WTC11 (cell line): ENCODE data around the gene HLA-DPA1. TPM values are rescaled to one million over a fixed set of nuclear protein-coding genes. Genes with fewer than 3 reads are reported as not detected.

Source experiments
- ATAC-seq: fragments of 200-7000 bp; cut with Tn5 transposase; 2 replicates; pipeline ENCODE4 v1.10.0; 2021; ENCODE audit warnings: mild to moderate bottlenecking, moderate library complexity
- CTCF ChIA-PET: fragments of 300-600 bp; sonication (Branson Sonifier 250); formaldehyde crosslinking; loops from one replicate; lab custom pipeline; 2021; ENCODE audit warnings: antibody characterized with exemption; lab: Charles Lee
- POLR2A ChIA-PET: fragments of 350-600 bp; sonication (Branson Sonifier 250); formaldehyde crosslinking; loops from one replicate; lab custom pipeline; 2021; ENCODE audit warnings: antibody characterized with exemption; lab: Charles Lee
- DNase-seq: peaks from one replicate; pipeline ENCODE4 v3.0.0; 2021; ENCODE audit warnings: low spot score
- H3K27ac Mint-ChIP-seq: 2 replicates; pipeline ENCODE4 v1.8.0; 2021; ENCODE audit warnings: mixed read lengths
- H3K27me3 Mint-ChIP-seq: 2 replicates; pipeline ENCODE4 v1.8.0; 2021; ENCODE audit warnings: low read depth, mild to moderate bottlenecking, moderate library complexity, mixed read lengths
- H3K36me3 Mint-ChIP-seq: 2 replicates; pipeline ENCODE4 v1.8.0; 2021; ENCODE audit warnings: mixed read lengths
- H3K4me1 Mint-ChIP-seq: 2 replicates; pipeline ENCODE4 v1.8.0; 2022; ENCODE audit warnings: mixed read lengths
- H3K4me3 Mint-ChIP-seq: 2 replicates; pipeline ENCODE4 v1.8.0; 2021; ENCODE audit warnings: mild to moderate bottlenecking, moderate library complexity, mixed read lengths
- H3K9me3 Mint-ChIP-seq: 2 replicates; pipeline ENCODE4 v1.8.0; 2021; ENCODE audit warnings: mixed read lengths
- CBFB ChIP-seq: sonication (generic); formaldehyde crosslinking; IDR thresholded peaks from 2 replicates; pipeline ENCODE4 v1.8.1; 2022; ENCODE audit warnings: mild to moderate bottlenecking, low read depth, missing genetic modification reagents
- ESRRA ChIP-seq: sonication (generic); formaldehyde crosslinking; IDR thresholded peaks from 2 replicates; pipeline ENCODE4 v1.8.1; 2022; ENCODE audit warnings: mild to moderate bottlenecking, missing genetic modification reagents, borderline replicate concordance
- FOXJ3 ChIP-seq: sonication (generic); formaldehyde crosslinking; IDR thresholded peaks from 2 replicates; pipeline ENCODE4 v1.9.0; 2021; ENCODE audit warnings: missing genetic modification reagents, mild to moderate bottlenecking, borderline replicate concordance
- FOXP1 ChIP-seq: sonication (generic); formaldehyde crosslinking; IDR thresholded peaks from 2 replicates; pipeline ENCODE4 v1.8.0; 2022; ENCODE audit warnings: missing genetic modification reagents, mild to moderate bottlenecking, moderate library complexity, borderline replicate concordance
- GTF2I ChIP-seq: fragments of 250-450 bp; sonication (Bioruptor Pico); conservative IDR thresholded peaks from 2 replicates; pipeline ENCODE4 v1.4.0; 2021; ENCODE audit warnings: mild to moderate bottlenecking
- HMGA2 ChIP-seq: fragments of 250-450 bp; sonication (Bioruptor Pico); IDR thresholded peaks from 2 replicates; pipeline ENCODE4 v1.4.0; 2021; ENCODE audit warnings: mild to moderate bottlenecking, moderate library complexity
- IRF2 ChIP-seq: sonication (generic); formaldehyde crosslinking; IDR thresholded peaks from 2 replicates; pipeline ENCODE4 v1.8.0; 2022; ENCODE audit warnings: low read depth, missing genetic modification reagents, borderline replicate concordance
- JAZF1 ChIP-seq: fragments of 250-450 bp; sonication (Bioruptor Pico); IDR thresholded peaks from 2 replicates; pipeline ENCODE4 v1.9.0; 2021; ENCODE audit warnings: moderate library complexity, mild to moderate bottlenecking, inconsistent platforms
- KAT7 ChIP-seq: sonication (generic); formaldehyde crosslinking; IDR thresholded peaks from 2 replicates; pipeline ENCODE4 v1.8.1; 2023; ENCODE audit warnings: missing genetic modification reagents, mild to moderate bottlenecking, borderline replicate concordance
- MXD4 ChIP-seq: fragments of 250-450 bp; sonication (Bioruptor Pico); IDR thresholded peaks from 2 replicates; pipeline ENCODE4 v1.8.0; 2021; ENCODE audit warnings: mild to moderate bottlenecking, moderate library complexity, borderline replicate concordance
- NFE2L1 ChIP-seq: sonication (generic); formaldehyde crosslinking; IDR thresholded peaks from 2 replicates; pipeline ENCODE4 v1.8.1; 2023; ENCODE audit warnings: missing genetic modification reagents
- NR2C2 ChIP-seq: sonication (generic); formaldehyde crosslinking; IDR thresholded peaks from 2 replicates; pipeline ENCODE4 v1.8.0; 2022; ENCODE audit warnings: mild to moderate bottlenecking, missing genetic modification reagents
- PRRX2 ChIP-seq: fragments of 250-450 bp; sonication (Bioruptor Pico); IDR thresholded peaks from 2 replicates; pipeline ENCODE4 v1.8.0; 2021; ENCODE audit warnings: mild to moderate bottlenecking
- RORB ChIP-seq: fragments of 250-450 bp; sonication (Bioruptor Pico); IDR thresholded peaks from 2 replicates; pipeline ENCODE4 v1.9.0; 2021; ENCODE audit warnings: mild to moderate bottlenecking
- SMAD3 ChIP-seq: sonication (generic); formaldehyde crosslinking; IDR thresholded peaks from 2 replicates; pipeline ENCODE4 v1.8.0; 2022; ENCODE audit warnings: missing genetic modification reagents, mild to moderate bottlenecking, borderline replicate concordance
- TCF7 ChIP-seq: sonication (generic); formaldehyde crosslinking; IDR thresholded peaks from 2 replicates; pipeline ENCODE4 v1.8.0; 2022; ENCODE audit warnings: mild to moderate bottlenecking, low read depth, missing genetic modification reagents, moderate library complexity
- ZNF138 ChIP-seq: sonication (generic); formaldehyde crosslinking; conservative IDR thresholded peaks from 2 replicates; pipeline ENCODE4 v1.8.1; 2022; ENCODE audit warnings: mild to moderate bottlenecking, moderate library complexity, missing genetic modification reagents
- ZNF232 ChIP-seq: sonication (generic); formaldehyde crosslinking; IDR thresholded peaks from 2 replicates; pipeline ENCODE4 v1.8.0; 2022; ENCODE audit warnings: mild to moderate bottlenecking, missing genetic modification reagents
- ZNF416 ChIP-seq: fragments of 250-450 bp; sonication (Bioruptor Pico); IDR thresholded peaks from 2 replicates; pipeline ENCODE4 v1.9.0; 2021; ENCODE audit warnings: mild to moderate bottlenecking, inconsistent platforms
- total RNA-seq: library from RNA; stranded (reverse); gene quantifications from 3 replicates; pipeline ENCODE4 v1.2.3, GENCODE V29; 2021
- TF ChIP-seq, protein P1 (sequence below): fragments of 250-450 bp; sonication (Bioruptor Pico); conservative IDR thresholded peaks from 2 replicates; pipeline ENCODE4 v1.9.0; 2021; ENCODE audit warnings: mild to moderate bottlenecking
- TF ChIP-seq, protein P2 (sequence below): fragments of 250-450 bp; sonication (Bioruptor Pico); IDR thresholded peaks from 2 replicates; pipeline ENCODE4 v1.9.0; 2021; ENCODE audit warnings: mild to moderate bottlenecking
- TF ChIP-seq, protein P3 (sequence below): fragments of 250-450 bp; sonication (Bioruptor Pico); IDR thresholded peaks from 2 replicates; pipeline ENCODE4 v1.9.0; 2021; ENCODE audit warnings: mild to moderate bottlenecking
- TF ChIP-seq, protein P4 (sequence below): sonication (generic); formaldehyde crosslinking; IDR thresholded peaks from 2 replicates; pipeline ENCODE4 v1.8.1; 2023; ENCODE audit warnings: mild to moderate bottlenecking, missing genetic modification reagents, moderate library complexity
- TF ChIP-seq, protein P5 (sequence below): sonication (generic); formaldehyde crosslinking; IDR thresholded peaks from 2 replicates; pipeline ENCODE4 v1.8.1; 2022; ENCODE audit warnings: low read depth, mild to moderate bottlenecking, moderate library complexity, missing genetic modification reagents, borderline replicate concordance
- TF ChIP-seq, protein P6 (sequence below): fragments of 250-450 bp; sonication (Bioruptor Pico); IDR thresholded peaks from 2 replicates; pipeline ENCODE4 v2.1.2; 2022; ENCODE audit warnings: mild to moderate bottlenecking, moderate library complexity

Gene HLA-DPA1
- total RNA-seq, 1 experiment from 2014 or later = 4.9 TPM

DNA sequence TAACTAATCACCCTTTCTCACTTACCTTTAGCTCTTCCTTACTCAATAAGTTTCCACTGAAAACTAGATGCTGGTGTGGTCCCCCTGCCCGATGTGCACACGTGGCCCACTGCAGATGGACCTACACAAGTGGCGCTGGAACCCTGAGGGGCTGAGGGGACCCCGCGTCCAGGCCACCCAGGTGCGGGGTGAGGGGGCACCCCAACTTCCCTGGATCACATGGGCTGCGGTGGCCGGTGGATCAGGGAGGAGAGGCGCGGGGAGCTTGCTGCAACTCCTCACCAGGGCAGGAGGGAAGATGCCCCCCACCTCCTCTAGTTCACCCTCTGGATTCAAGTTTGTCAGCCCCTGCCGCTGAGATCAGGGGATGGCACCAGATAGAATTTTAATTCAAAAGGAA, 51.5 kb downstream of the HLA-DPA1 start:
- ChIA-PET CTCF (no interaction called here), POLR2A (no interaction called here)
- Mint-ChIP-seq H3K4me3 (no peak overlapping the region), H3K4me1 (peaks cover 18% of the 10 kb centered on the region), H3K27ac (no peak overlapping the region), H3K36me3 (no peaks in the 10 kb centered on the region), H3K27me3 (no peaks in the 10 kb centered on the region; the same call in 1 of the 2 replicates), H3K9me3 (no peaks in the 10 kb centered on the region)
- TF ChIP-seq SMAD3 (CRISPR knock-in tag) = no peak
- TF ChIP-seq MXD4 = no peak
- TF ChIP-seq ESRRA (CRISPR knock-in tag) = no peak
- no peak for TF ChIP-seq FOXP1
- no peak for TF ChIP-seq ZNF232 (CRISPR knock-in tag)
- TF ChIP-seq, protein P1, sequence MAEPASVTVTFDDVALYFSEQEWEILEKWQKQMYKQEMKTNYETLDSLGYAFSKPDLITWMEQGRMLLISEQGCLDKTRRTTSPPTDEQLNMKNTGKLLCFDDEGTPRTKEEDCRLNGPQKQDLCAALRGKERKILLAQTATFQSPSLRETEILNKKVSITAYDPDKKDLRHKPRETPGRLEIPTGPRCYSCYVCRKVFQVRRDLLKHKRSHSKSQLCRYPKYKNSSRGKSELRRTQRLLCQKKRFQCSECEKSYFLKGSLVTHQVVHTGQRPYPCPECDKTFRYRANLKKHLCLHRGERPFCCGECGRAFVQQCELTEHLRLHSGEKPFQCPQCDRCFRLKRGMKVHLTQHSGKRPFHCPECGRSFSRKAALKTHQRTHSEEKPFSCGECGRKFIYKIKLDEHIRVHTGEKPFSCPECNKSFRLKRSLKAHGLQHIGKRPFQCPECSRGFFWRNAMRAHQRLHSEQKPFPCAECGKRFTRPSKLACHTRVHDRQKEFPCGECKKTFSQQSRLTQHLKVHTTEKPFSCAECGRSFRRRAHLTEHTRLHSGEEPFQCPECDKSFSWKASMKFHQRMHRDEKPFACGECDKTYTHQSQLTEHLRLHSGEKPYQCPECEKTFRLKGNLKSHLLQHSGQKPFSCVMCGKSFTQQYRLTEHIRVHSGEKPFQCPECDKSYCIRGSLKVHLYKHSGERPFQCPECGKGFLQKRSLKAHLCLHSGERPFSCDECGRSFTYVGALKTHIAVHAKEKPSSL (CRISPR knock-in tag) = no peak
- TF ChIP-seq NFE2L1 (CRISPR knock-in tag) = no peak
- TF ChIP-seq, protein P2, sequence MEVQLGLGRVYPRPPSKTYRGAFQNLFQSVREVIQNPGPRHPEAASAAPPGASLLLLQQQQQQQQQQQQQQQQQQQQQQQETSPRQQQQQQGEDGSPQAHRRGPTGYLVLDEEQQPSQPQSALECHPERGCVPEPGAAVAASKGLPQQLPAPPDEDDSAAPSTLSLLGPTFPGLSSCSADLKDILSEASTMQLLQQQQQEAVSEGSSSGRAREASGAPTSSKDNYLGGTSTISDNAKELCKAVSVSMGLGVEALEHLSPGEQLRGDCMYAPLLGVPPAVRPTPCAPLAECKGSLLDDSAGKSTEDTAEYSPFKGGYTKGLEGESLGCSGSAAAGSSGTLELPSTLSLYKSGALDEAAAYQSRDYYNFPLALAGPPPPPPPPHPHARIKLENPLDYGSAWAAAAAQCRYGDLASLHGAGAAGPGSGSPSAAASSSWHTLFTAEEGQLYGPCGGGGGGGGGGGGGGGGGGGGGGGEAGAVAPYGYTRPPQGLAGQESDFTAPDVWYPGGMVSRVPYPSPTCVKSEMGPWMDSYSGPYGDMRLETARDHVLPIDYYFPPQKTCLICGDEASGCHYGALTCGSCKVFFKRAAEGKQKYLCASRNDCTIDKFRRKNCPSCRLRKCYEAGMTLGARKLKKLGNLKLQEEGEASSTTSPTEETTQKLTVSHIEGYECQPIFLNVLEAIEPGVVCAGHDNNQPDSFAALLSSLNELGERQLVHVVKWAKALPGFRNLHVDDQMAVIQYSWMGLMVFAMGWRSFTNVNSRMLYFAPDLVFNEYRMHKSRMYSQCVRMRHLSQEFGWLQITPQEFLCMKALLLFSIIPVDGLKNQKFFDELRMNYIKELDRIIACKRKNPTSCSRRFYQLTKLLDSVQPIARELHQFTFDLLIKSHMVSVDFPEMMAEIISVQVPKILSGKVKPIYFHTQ (CRISPR knock-in tag) = no peak
- TF ChIP-seq, protein P3, sequence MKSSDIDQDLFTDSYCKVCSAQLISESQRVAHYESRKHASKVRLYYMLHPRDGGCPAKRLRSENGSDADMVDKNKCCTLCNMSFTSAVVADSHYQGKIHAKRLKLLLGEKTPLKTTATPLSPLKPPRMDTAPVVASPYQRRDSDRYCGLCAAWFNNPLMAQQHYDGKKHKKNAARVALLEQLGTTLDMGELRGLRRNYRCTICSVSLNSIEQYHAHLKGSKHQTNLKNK (CRISPR knock-in tag) = no peak
- TF ChIP-seq, protein P4, sequence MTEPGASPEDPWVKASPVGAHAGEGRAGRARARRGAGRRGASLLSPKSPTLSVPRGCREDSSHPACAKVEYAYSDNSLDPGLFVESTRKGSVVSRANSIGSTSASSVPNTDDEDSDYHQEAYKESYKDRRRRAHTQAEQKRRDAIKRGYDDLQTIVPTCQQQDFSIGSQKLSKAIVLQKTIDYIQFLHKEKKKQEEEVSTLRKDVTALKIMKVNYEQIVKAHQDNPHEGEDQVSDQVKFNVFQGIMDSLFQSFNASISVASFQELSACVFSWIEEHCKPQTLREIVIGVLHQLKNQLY = no peak
- no peak for TF ChIP-seq GTF2I
- no peak for TF ChIP-seq TCF7
- TF ChIP-seq HMGA2 (CRISPR knock-in tag) = no peak
- TF ChIP-seq ZNF416 (CRISPR knock-in tag) = no peak
- ATAC-seq (no peak), DNase-seq (no peak)

DNA sequence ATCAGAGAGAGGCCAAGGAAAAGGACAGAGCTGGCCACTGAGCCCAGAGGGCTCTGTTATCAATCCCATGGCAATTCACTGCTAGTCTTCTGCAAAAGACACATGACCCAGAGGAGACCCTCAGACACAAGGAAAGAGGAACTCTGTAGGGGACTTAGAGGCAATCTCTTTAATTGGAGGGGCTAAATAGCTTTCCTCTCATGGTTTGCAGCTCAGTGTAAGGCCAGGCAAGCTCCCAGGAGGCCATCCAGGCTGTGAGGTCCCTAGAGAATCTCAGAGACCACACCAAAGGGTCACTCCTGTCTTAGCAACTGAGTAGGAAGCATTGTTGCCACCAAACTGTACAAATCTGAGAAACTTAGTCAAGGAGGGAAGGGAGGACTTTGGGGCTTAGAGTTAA, 54.1 kb downstream of the HLA-DPA1 start:
- Mint-ChIP-seq H3K4me1 (peaks cover 34% of the 10 kb centered on the region), H3K4me3 (no peak overlapping the region), H3K27me3 (no peaks in the 10 kb centered on the region; the same call in 1 of the 2 replicates), H3K36me3 (no peaks in the 10 kb centered on the region), H3K27ac (no peak overlapping the region), H3K9me3 (no peaks in the 10 kb centered on the region)
- ChIA-PET CTCF (interaction anchor here (0.6 to 2.3 kb wide), 7 partner anchors 10 to 181 kb away, joined by 3 to 13 read pairs (median 5); partner anchors contain the start of gene TAP2), POLR2A (interaction anchor here (0.5 kb wide), 1 partner anchor 27 kb away, joined by 6 read pairs; no protein-coding TSS in a partner anchor)
- DNase-seq (no peak), ATAC-seq (no peak)
- TF ChIP-seq FOXJ3 (CRISPR knock-in tag) = no peak
- TF ChIP-seq PRRX2 (CRISPR knock-in tag) = no peak
- TF ChIP-seq JAZF1 (CRISPR knock-in tag) = no peak
- TF ChIP-seq, protein P3 (CRISPR knock-in tag) = no peak
- no peak for TF ChIP-seq KAT7 (CRISPR knock-in tag)
- no peak for TF ChIP-seq ZNF138 (CRISPR knock-in tag)
- no peak for TF ChIP-seq NR2C2 (CRISPR knock-in tag)
- TF ChIP-seq, protein P5, sequence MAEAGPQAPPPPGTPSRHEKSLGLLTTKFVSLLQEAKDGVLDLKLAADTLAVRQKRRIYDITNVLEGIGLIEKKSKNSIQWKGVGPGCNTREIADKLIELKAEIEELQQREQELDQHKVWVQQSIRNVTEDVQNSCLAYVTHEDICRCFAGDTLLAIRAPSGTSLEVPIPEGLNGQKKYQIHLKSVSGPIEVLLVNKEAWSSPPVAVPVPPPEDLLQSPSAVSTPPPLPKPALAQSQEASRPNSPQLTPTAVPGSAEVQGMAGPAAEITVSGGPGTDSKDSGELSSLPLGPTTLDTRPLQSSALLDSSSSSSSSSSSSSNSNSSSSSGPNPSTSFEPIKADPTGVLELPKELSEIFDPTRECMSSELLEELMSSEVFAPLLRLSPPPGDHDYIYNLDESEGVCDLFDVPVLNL = no peak
- no peak for TF ChIP-seq RORB
- TF ChIP-seq, protein P6, sequence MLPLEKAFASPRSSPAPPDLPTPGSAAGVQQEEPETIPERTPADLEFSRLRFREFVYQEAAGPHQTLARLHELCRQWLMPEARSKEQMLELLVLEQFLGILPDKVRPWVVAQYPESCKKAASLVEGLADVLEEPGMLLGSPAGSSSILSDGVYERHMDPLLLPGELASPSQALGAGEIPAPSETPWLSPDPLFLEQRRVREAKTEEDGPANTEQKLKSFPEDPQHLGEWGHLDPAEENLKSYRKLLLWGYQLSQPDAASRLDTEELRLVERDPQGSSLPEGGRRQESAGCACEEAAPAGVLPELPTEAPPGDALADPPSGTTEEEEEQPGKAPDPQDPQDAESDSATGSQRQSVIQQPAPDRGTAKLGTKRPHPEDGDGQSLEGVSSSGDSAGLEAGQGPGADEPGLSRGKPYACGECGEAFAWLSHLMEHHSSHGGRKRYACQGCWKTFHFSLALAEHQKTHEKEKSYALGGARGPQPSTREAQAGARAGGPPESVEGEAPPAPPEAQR (CRISPR knock-in tag) = no peak
- no peak for TF ChIP-seq IRF2 (CRISPR knock-in tag)
- no peak for TF ChIP-seq CBFB (CRISPR knock-in tag)
